Tibial artery (tissue), 4 donors: ENCODE measurements around the gene RYR2.

Source experiments
- DNase-seq, 2 donors: peaks; one replicate each; pipeline ENCODE4 v3.0.0-alpha.2; 2019
- H3K27ac ChIP-seq, 2 donors: fragments of 200-600 bp; sonication (generic) in 1 of 2; 1 replicate in 1 of 2; 2 replicates in 1 of 2; pipeline ENCODE4 v1.5.1; 2018 to 2019; ENCODE audit warnings: mild to moderate bottlenecking in 1 of 2
- H3K27me3 ChIP-seq, 2 donors: fragments of 200-600 bp; sonication (generic) in 1 of 2; one replicate each; pipeline versions ENCODE4 v1.5.1 to v1.6.0; 2016 to 2019
- H3K36me3 ChIP-seq, 3 donors: fragments of 200-600 bp; sonication (generic) in 2 of 3; one replicate each; pipeline ENCODE4 v1.5.1; 2016 to 2019; ENCODE audit warnings: mild to moderate bottlenecking in 2 of 3
- H3K4me1 ChIP-seq, 4 donors: fragments of 200-600 bp; sonication (generic) in 2 of 4; 1 replicate in 3 of 4; 2 replicates in 1 of 4; pipeline ENCODE4 v1.5.1; 2016 to 2019
- H3K4me3 ChIP-seq, 2 donors: fragments of 200-600 bp; sonication (generic) in 1 of 2; 1 replicate in 1 of 2; 2 replicates in 1 of 2; pipeline ENCODE4 v1.5.1; 2018 to 2019; ENCODE audit warnings: mild to moderate bottlenecking in 2 of 2
- H3K9me3 ChIP-seq, 3 donors: fragments of 200-600 bp; sonication (generic) in 1 of 3; one replicate each; pipeline ENCODE4 v1.5.1; 2016 to 2019
- CTCF ChIP-seq, 2 experiments: fragments of 200-600 bp in 1 of 2; fragments of 450-650 bp in 1 of 2; IDR thresholded peaks; one replicate each; pipeline ENCODE4 v1.5.1; 2017 to 2019; ENCODE audit warnings: antibody characterized with exemption in 2 of 2, mild to moderate bottlenecking in 1 of 2, moderate library complexity in 1 of 2
- intact Hi-C: fragments of 100-400 bp; cut with DNase I; formaldehyde crosslinking; loops from one replicate; pipeline ENCODE4 v1.15.0; 2023; ENCODE audit warnings: low total_unique reads

The RYR2 gene

GRCh38 chr1:237320890-237321289 is 278.9 kb downstream of the RYR2 start:
- Histone ChIP-seq H3K36me3 (no peaks in the 10 kb centered on the region), H3K9me3 (no peaks in the 10 kb centered on the region), H3K4me3 (no peak overlapping the region), H3K27ac (peak overlapping the region; percentile 35 to 43), H3K27me3 (no peaks in the 10 kb centered on the region), H3K4me1 (peaks cover 0 to 65% (median 4%) of the 10 kb centered on the region in 4 donors)
- TF ChIP-seq CTCF (IDR thresholded peaks at IDR 0.05) = no peak
- DNase-seq = no peak
- intact Hi-C loops = no loop called here

DNA sequence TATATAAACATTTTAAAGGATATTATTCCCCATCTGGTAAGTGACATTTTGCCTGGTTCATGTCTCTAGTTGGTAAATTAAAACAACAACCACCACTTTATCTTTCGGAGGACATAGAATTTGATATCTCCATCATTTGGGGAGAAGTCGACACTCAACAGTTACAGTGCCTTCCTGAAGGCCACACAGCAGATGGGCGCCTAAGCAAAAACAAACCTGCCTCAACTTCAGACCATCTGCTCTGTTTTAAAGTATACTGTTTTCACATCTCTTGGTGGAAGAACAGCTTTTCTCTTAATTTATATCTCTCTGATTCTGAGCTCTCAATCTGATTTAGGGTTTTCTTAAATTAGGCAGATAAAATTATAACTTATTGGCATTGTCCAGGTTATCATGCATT is 282.2 kb downstream of the RYR2 start:
- intact Hi-C loops = no loop called here
- Histone ChIP-seq H3K9me3 (no peaks in the 10 kb centered on the region), H3K36me3 (no peaks in the 10 kb centered on the region), H3K4me3 (no peak overlapping the region), H3K27ac (no peak overlapping the region), H3K4me1 (peaks cover 0 to 40% (median 4%) of the 10 kb centered on the region in 4 donors), H3K27me3 (no peaks in the 10 kb centered on the region)
- no peak for DNase-seq
- no peak for TF ChIP-seq CTCF (IDR thresholded peaks at IDR 0.05)

DNA sequence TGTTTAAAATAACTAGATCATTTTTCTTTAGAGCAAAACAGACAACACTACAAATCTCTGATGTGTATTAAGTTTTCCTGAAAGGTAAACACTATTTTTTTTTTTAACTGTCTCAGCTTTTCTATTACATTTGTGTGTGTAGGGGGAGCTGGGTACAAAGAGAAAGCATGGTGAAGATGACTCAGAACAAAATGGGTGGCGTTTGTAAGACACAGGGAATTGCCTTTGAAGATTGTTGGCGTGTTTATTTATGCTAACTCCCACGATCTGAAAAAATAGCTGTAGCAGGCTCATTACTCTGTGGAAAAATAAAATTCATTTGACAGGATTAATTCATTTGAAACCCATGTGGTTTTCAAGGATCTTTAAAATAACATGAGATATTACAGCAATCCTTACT is 285.1 kb downstream of the RYR2 start:
- DNase-seq = no peak
- H3K4me3 ChIP-seq = no peak overlapping the region
- H3K4me1 ChIP-seq = peaks cover 0 to 13% (median 0%) of the 10 kb centered on the region in 4 donors
- TF ChIP-seq CTCF (IDR thresholded peaks at IDR 0.05) = no peak
- intact Hi-C loops = no loop called here
- H3K27me3 ChIP-seq = no peaks in the 10 kb centered on the region
- H3K27ac ChIP-seq = no peak overlapping the region
- no peaks in the 10 kb centered on the region for H3K36me3 ChIP-seq
- H3K9me3 ChIP-seq = no peaks in the 10 kb centered on the region

DNA sequence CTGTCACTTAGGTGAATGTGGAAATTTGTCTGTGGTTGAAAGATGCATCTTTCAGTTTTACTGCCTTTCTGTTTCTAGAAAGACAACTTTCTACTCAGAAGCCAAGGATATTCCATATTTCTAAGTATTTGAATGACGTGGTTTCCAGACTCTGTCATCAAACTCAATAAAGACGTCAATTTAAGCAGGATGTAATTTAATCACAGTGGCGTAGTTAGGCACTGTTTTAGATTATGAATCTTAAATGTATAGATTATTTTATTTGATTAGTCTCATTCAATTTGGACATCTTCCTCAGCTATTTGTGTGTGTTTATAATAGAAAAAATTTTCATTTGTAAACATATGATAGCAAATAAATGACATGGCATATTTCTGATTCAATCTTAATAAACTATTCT is 298.9 kb downstream of the RYR2 start:
- Histone ChIP-seq H3K4me3 (no peak overlapping the region), H3K36me3 (no peaks in the 10 kb centered on the region), H3K27ac (no peak overlapping the region), H3K27me3 (no peaks in the 10 kb centered on the region), H3K9me3 (no peaks in the 10 kb centered on the region), H3K4me1 (peaks cover 0 to 10% (median 2%) of the 10 kb centered on the region in 4 donors)
- intact Hi-C loops = no loop called here
- no peak for DNase-seq
- TF ChIP-seq CTCF (IDR thresholded peaks at IDR 0.05) = no peak

DNA sequence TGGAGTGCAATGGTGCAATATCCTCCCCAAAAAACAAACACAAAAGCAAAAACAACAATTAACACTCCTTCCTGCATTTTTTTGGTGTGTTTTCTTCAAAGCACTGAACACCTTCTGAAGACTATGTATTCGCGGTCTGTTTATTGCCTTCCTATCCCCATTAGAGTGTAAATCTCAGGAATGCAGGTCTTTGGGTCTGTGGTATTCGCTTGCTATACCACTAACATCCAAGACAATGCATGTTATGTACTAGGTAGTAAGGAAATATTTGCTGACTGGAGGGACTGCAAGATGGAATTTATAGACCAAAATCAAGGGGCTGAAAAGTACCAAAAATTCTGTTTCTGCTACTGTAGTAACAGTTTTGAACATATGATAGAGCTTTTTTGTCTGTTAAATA is 299.4 kb downstream of the RYR2 start:
- TF ChIP-seq CTCF (IDR thresholded peaks at IDR 0.05) = no peak
- H3K4me1 ChIP-seq = peaks cover 0 to 10% (median 2%) of the 10 kb centered on the region in 4 donors
- H3K27me3 ChIP-seq = no peaks in the 10 kb centered on the region
- H3K36me3 ChIP-seq = no peaks in the 10 kb centered on the region
- intact Hi-C loops = no loop called here
- no peak overlapping the region for H3K4me3 ChIP-seq
- no peak overlapping the region for H3K27ac ChIP-seq
- H3K9me3 ChIP-seq = no peaks in the 10 kb centered on the region
- no peak for DNase-seq

- H3K4me3 ChIP-seq = no peak overlapping the region
- peaks cover 0 to 10% (median 2%) of the 10 kb centered on the region in 4 donors for H3K4me1 ChIP-seq
- H3K27ac ChIP-seq = no peak overlapping the region
- no peaks in the 10 kb centered on the region for H3K36me3 ChIP-seq
- no peak for TF ChIP-seq CTCF (IDR thresholded peaks at IDR 0.05)
- no peaks in the 10 kb centered on the region for H3K27me3 ChIP-seq
- intact Hi-C loops = no loop called here
- no peaks in the 10 kb centered on the region for H3K9me3 ChIP-seq
- no peak for DNase-seq
These were observed 300.7 kb downstream of the RYR2 start for GRCh38 chr1:237342730-237343129.
